GM18520 (cell line): Measurements from ENCODE around the gene FLRT2.

ENCODE experiments used
- ATAC-seq: cut with Tn5 transposase; IDR thresholded peaks from one replicate; pipeline ENCODE4 v1.9.1; 2021; ENCODE audit not compliant: unreplicated experiment

The FLRT2 gene

GRCh38 chr14:85595981-85596380 lies 66.0 kb downstream of the FLRT2 start:
- no peak for ATAC-seq

GRCh38 chr14:85596562-85596961 lies 66.6 kb downstream of the FLRT2 start:
- ATAC-seq, result no peak

- no peak for ATAC-seq
These were observed 67.8 kb downstream of the FLRT2 start for GRCh38 chr14:85597701-85598100.

- ATAC-seq, result no peak
These were observed 70.0 kb downstream of the FLRT2 start for GRCh38 chr14:85599939-85600338.

GRCh38 chr14:85601246-85601645 lies 71.3 kb downstream of the FLRT2 start:
- no peak for ATAC-seq

- no peak for ATAC-seq
These were observed 71.7 kb downstream of the FLRT2 start for GRCh38 chr14:85601690-85602089.

GRCh38 chr14:85602345-85602744 lies 72.4 kb downstream of the FLRT2 start:
- no peak for ATAC-seq

GRCh38 chr14:85604021-85604420 lies 74.1 kb downstream of the FLRT2 start:
- no peak for ATAC-seq

- ATAC-seq, result no peak
These were observed 74.8 kb downstream of the FLRT2 start for GRCh38 chr14:85604714-85605113.

GRCh38 chr14:85607651-85608081 lies 77.7 kb downstream of the FLRT2 start:
- no peak for ATAC-seq

- no peak for ATAC-seq
These were observed 83.6 kb downstream of the FLRT2 start for GRCh38 chr14:85613496-85613895.

- no peak for ATAC-seq
These were observed 86.5 kb downstream of the FLRT2 start for GRCh38 chr14:85616386-85616885.

GRCh38 chr14:85616886-85617285 lies 86.9 kb downstream of the FLRT2 start:
- ATAC-seq, result no peak

- ATAC-seq, result no peak
These were observed 87.8 kb downstream of the FLRT2 start for GRCh38 chr14:85617791-85618190.

GRCh38 chr14:85618390-85618789 lies 88.4 kb downstream of the FLRT2 start:
- ATAC-seq, result no peak

- ATAC-seq, result no peak
These were observed 89.0 kb downstream of the FLRT2 start for GRCh38 chr14:85618978-85619377.

- ATAC-seq, result no peak
These were observed 89.9 kb downstream of the FLRT2 start for GRCh38 chr14:85619851-85620250.

- ATAC-seq, result no peak
These were observed 91.0 kb downstream of the FLRT2 start for GRCh38 chr14:85620947-85621346.

GRCh38 chr14:85622106-85622505 lies 92.2 kb downstream of the FLRT2 start:
- no peak for ATAC-seq

GRCh38 chr14:85622986-85623685 lies 93.2 kb downstream of the FLRT2 start:
- no peak for ATAC-seq

GRCh38 chr14:85625925-85626585 lies 96.1 kb downstream of the FLRT2 start:
- no peak for ATAC-seq

GRCh38 chr14:85634205-85634604 lies 104.3 kb downstream of the FLRT2 start:
- no peak for ATAC-seq
